Adrenal gland (tissue), 5 donors: ENCODE results near the gene HSD3B2.

Experiments used
- CTCF ChIP-seq, 6 experiments: fragments of 450-650 bp in 4 of 6; fragments of 200-600 bp in 2 of 6; sonication (generic) in 1 of 6; IDR thresholded peaks; 1 replicate in 5 of 6; 2 replicates in 1 of 6; pipeline versions ENCODE4 v1.5.1 to v1.8.0; 2016 to 2021; ENCODE audit warnings: antibody characterized with exemption in 6 of 6, mild to moderate bottlenecking in 2 of 6, moderate library complexity in 1 of 6
- POLR2A ChIP-seq, 2 donors: fragments of 450-650 bp; IDR thresholded peaks; one replicate each; pipeline ENCODE4 v1.6.1; 2017; ENCODE audit warnings: antibody characterized with exemption in 2 of 2, mild to moderate bottlenecking in 2 of 2, moderate library complexity in 1 of 2
- donor health status: DM: no; HTN: no; CAD: no.

DNA sequence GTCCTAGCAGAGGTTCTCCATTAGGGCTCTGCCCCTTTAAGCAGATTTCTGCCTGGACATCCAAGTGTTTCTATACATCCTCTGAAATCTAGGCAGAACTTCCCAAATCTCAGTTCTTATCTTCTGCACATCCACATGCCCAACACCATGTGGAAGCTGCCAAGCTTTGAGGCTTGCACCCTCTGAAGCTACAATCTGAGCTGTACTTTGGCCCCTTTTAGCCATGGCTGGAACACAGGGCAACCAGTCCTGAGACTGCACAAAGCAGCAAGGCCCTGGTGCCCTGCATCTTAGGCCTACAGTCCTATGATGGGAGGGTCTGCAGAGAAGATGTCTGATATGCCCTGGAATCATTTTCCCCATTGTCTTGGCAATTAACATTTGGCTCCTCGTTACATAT, 38.4 kb upstream of the HSD3B2 start:
- TF ChIP-seq POLR2A (IDR thresholded peaks at IDR 0.05) (no peak), CTCF (IDR thresholded peaks at IDR 0.05) (no peak)
